ENCODE results near the gene SCAF4. TPM values are rescaled to one million over a fixed set of nuclear protein-coding genes. Genes with fewer than 3 reads are reported as not detected.

The SCAF4 gene
- total RNA-seq, 1 donor from 2014 or later, result 32.9 TPM

GRCh38 chr21:31772674-31773555, 41.0 kb upstream of the SCAF4 start:
- no peak for FAIRE-seq
- H3K27me3 ChIP-seq (ENCODE audit: insufficient read depth, low read length), result peaks cover 2% of the 10 kb centered on the region
- no peak for TF ChIP-seq CTCF (IDR thresholded peaks at IDR 0.05; ENCODE audit: insufficient read depth, low read depth, low read length)
- no peak for TF ChIP-seq EZH2 (IDR thresholded peaks at IDR 0.05; ENCODE audit: insufficient read depth, low read length)

GRCh38 chr21:31771685-31772084, 39.8 kb upstream of the SCAF4 start:
- Histone ChIP-seq H3K36me3 (ENCODE audit: insufficient read depth, low read length) (no peaks in the 10 kb centered on the region), H3K9ac (ENCODE audit: low read length) (no peak overlapping the region), H3K9me3 (ENCODE audit: insufficient read depth, low read depth, low read length) (no peaks in the 10 kb centered on the region), H3K4me3 (ENCODE audit: insufficient read depth, low read depth, low read length) (no peak overlapping the region), H4K20me1 (ENCODE audit: insufficient read depth, low read length) (no peaks in the 10 kb centered on the region), H3K4me2 (ENCODE audit: low read length) (no peak overlapping the region), H3K79me2 (ENCODE audit: insufficient read depth, low read length) (no peaks in the 10 kb centered on the region), H3K27me3 (ENCODE audit: insufficient read depth, low read length) (peaks cover 2% of the 10 kb centered on the region), H2AFZ (ENCODE audit: low read depth, low read length) (no peak overlapping the region), H3K27ac (ENCODE audit: low read depth, low read length) (no peak overlapping the region), H3K4me1 (ENCODE audit: insufficient read depth, low read length) (no peaks in the 10 kb centered on the region)
- no peak overlapping the region for H3K4me3 Mint-ChIP-seq (ENCODE audit: unreplicated experiment)
- FAIRE-seq, result no peak
- H3K27me3 Mint-ChIP-seq (ENCODE audit: low read depth, unreplicated experiment), result no peaks in the 10 kb centered on the region
- no peaks in the 10 kb centered on the region for H3K4me1 Mint-ChIP-seq (ENCODE audit: low read depth, unreplicated experiment)
- no peak overlapping the region for H3K27ac Mint-ChIP-seq (ENCODE audit: unreplicated experiment)
- H3K9me3 Mint-ChIP-seq (ENCODE audit: unreplicated experiment), result no peaks in the 10 kb centered on the region
- H3K36me3 Mint-ChIP-seq (ENCODE audit: low read depth, unreplicated experiment), result no peaks in the 10 kb centered on the region
- no peak for TF ChIP-seq CTCF (IDR thresholded peaks at IDR 0.05; ENCODE audit: insufficient read depth, low read depth, low read length)
- TF ChIP-seq EZH2 (IDR thresholded peaks at IDR 0.05; ENCODE audit: insufficient read depth, low read length), result no peak
- no peak for DNase-seq (ENCODE audit: low read depth)

More at GRCh38 chr21:31772674-31773555, 41.0 kb upstream of the SCAF4 start:
- H3K4me1 ChIP-seq (ENCODE audit: insufficient read depth, low read length), result no peaks in the 10 kb centered on the region
- H3K9me3 ChIP-seq (ENCODE audit: insufficient read depth, low read depth, low read length), result no peaks in the 10 kb centered on the region
- H2AFZ ChIP-seq (ENCODE audit: low read depth, low read length), result no peak overlapping the region
- no peak for DNase-seq (ENCODE audit: low read depth)
- no peaks in the 10 kb centered on the region for H3K79me2 ChIP-seq (ENCODE audit: insufficient read depth, low read length)
- H3K4me3 ChIP-seq (ENCODE audit: insufficient read depth, low read depth, low read length), result no peak overlapping the region
- Mint-ChIP-seq H3K36me3 (ENCODE audit: low read depth, unreplicated experiment) (no peaks in the 10 kb centered on the region), H3K9me3 (ENCODE audit: unreplicated experiment) (no peaks in the 10 kb centered on the region), H3K27ac (ENCODE audit: unreplicated experiment) (no peak overlapping the region), H3K4me3 (ENCODE audit: unreplicated experiment) (no peak overlapping the region), H3K27me3 (ENCODE audit: low read depth, unreplicated experiment) (no peaks in the 10 kb centered on the region), H3K4me1 (ENCODE audit: low read depth, unreplicated experiment) (no peaks in the 10 kb centered on the region)
- no peak overlapping the region for H3K9ac ChIP-seq (ENCODE audit: low read length)
- no peak overlapping the region for H3K27ac ChIP-seq (ENCODE audit: low read depth, low read length)
- H4K20me1 ChIP-seq (ENCODE audit: insufficient read depth, low read length), result no peaks in the 10 kb centered on the region
- H3K36me3 ChIP-seq (ENCODE audit: insufficient read depth, low read length), result no peaks in the 10 kb centered on the region
- no peak overlapping the region for H3K4me2 ChIP-seq (ENCODE audit: low read length)

GRCh38 chr21:31768710-31769109, 36.8 kb upstream of the SCAF4 start:
- no peak overlapping the region for H3K4me3 ChIP-seq (ENCODE audit: insufficient read depth, low read depth, low read length)
- Mint-ChIP-seq H3K27ac (ENCODE audit: unreplicated experiment) (no peak overlapping the region), H3K36me3 (ENCODE audit: low read depth, unreplicated experiment) (no peaks in the 10 kb centered on the region), H3K9me3 (ENCODE audit: unreplicated experiment) (peaks cover 5% of the 10 kb centered on the region), H3K27me3 (ENCODE audit: low read depth, unreplicated experiment) (no peaks in the 10 kb centered on the region), H3K4me1 (ENCODE audit: low read depth, unreplicated experiment) (no peaks in the 10 kb centered on the region), H3K4me3 (ENCODE audit: unreplicated experiment) (no peak overlapping the region)
- no peak overlapping the region for H2AFZ ChIP-seq (ENCODE audit: low read depth, low read length)
- H3K9me3 ChIP-seq (ENCODE audit: insufficient read depth, low read depth, low read length), result no peaks in the 10 kb centered on the region
- H3K9ac ChIP-seq (ENCODE audit: low read length), result no peak overlapping the region
- H3K4me1 ChIP-seq (ENCODE audit: insufficient read depth, low read length), result no peaks in the 10 kb centered on the region
- H3K27ac ChIP-seq (ENCODE audit: low read depth, low read length), result no peak overlapping the region
- H3K79me2 ChIP-seq (ENCODE audit: insufficient read depth, low read length), result no peaks in the 10 kb centered on the region
- DNase-seq (ENCODE audit: low read depth), result no peak
- no peak for FAIRE-seq
- no peak for TF ChIP-seq EZH2 (IDR thresholded peaks at IDR 0.05; ENCODE audit: insufficient read depth, low read length)
- no peak for TF ChIP-seq CTCF (IDR thresholded peaks at IDR 0.05; ENCODE audit: insufficient read depth, low read depth, low read length)
- no peaks in the 10 kb centered on the region for H4K20me1 ChIP-seq (ENCODE audit: insufficient read depth, low read length)
- no peak overlapping the region for H3K4me2 ChIP-seq (ENCODE audit: low read length)
- H3K36me3 ChIP-seq (ENCODE audit: insufficient read depth, low read length), result no peaks in the 10 kb centered on the region
- no peaks in the 10 kb centered on the region for H3K27me3 ChIP-seq (ENCODE audit: insufficient read depth, low read length)
